HG02678 (cell line): Measurements from ENCODE around the gene ICOSLG.
"Not testable (repeated sequence)": the region's sequence is repeated elsewhere in the genome, so short reads cannot be mapped to it uniquely, and the experiment has no call there.

Experiments used
- ATAC-seq: cut with Tn5 transposase; IDR thresholded peaks from one replicate; pipeline ENCODE4 v1.9.1; 2021; ENCODE audit warnings: mild to moderate bottlenecking, moderate library complexity; ENCODE audit not compliant: unreplicated experiment

Gene ICOSLG

DNA sequence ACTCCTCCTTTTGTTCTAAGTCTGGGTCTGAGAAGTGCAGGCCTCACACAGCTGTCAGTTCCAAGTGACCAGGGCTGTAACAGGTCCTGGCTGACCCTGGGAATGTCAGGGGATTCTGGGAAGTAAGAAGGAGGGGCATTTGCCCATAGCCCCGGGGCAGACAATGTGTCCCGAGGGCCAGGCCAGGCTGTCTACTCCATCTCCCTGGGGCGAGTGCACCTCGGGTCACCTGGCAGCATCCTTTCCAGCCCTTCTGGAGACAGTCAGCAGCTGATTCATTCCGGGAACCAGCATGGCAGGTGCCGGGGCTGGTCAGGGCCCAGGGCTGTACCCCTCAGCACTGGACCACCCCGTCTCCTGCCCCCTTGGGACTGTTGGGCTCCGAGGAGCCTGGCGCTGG is 13.1 kb downstream of the ICOSLG start:
- not testable (repeated sequence) for ATAC-seq

DNA sequence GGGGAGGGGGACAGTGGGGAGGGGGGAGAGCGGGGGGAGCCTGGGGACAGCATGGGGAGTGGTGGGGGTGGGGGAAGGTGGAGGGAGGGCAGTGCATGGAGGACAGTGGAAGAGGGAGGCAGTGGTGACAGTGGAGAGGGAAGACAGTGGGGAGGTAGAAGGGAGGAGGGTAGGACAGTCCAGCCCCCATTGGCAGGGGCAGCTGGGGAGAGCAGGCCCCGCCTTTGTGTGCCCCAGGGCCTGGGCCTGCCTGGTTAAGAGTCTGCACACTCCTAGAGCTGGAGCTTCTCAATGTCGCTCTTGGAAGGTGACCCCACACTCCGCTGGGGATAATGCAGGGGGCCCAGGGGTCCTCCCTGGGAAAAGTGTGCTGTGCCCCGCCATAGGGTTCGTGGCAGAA is 15.1 kb downstream of the ICOSLG start:
- ATAC-seq, result not testable (repeated sequence)

DNA sequence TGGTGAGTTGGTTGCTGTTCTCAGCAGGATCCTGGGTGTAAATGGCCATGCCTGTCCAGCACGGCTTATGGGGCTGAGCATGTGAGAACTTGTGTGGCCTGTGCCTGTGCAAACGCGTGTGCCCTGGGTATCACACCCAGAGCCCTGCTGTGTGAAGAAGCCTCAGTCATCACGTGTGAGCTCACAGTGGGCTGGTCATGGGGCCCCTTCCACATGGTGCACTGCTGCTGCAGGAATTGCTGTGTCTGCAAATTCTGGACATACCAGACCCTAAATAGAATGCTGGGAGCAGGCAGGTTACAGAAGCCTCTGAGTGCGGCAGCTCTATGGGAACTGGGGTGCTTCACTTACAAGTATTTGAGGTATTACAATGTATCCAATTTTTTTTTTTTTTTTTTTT is 17.4 kb downstream of the ICOSLG start:
- not testable (repeated sequence) for ATAC-seq

DNA sequence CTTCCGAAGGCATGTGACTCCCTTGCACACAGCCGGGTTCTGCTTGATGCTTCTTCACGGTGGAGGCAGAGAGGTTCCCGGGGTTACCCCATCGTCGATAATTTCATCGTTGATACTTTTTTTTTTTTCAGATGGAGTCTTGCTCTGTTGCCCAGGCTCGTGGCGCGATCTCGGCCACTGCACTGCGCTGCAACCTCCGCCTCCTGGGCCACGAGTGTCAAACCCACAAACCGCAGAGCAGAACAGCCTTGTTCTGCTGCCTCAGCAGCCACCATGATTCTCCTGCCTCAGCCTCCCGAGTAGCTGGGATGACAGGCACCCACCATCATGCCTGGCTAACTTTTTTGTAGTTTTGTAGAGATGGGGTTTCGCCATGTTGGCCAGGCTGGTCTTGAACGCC is 20.1 kb downstream of the ICOSLG start:
- ATAC-seq, result not testable (repeated sequence)

DNA sequence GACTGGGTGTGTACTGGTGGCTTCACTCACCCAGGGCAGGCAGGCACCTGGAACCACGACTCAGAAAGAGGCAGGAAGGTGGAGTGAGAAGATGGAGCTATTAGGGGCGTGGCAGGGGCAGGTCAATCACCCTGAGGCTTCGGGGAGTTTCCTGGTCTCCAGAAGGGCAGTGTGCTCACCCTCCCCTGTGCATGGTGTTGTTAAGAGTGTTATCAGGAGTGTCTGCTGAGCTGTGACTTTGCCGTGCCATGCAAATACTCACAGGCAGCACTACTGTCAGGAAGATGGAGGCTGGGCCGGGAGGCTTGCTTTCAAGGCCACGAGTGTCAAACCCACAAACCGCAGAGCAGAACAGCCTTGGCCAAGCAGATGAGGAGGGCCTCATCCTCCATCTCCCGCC is 22.3 kb downstream of the ICOSLG start:
- not testable (repeated sequence) for ATAC-seq

DNA sequence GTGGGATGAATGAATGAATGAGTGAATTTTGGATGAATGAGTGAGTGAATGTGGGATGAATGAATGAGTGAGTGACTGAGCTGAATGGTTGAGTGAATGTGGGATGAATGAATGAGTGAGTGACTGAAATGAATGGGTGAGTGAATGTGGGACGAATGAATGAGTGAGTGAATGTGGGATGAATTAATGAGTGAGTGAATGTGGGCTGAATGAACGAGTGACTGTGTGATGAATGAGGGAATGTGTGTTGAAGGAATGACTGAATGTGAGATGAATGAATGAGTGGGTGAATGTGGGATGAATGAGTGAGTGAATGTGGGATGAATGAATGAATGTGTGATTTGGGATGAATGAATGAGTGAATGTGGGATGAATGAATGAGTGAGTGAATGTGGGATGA is 28.8 kb downstream of the ICOSLG start:
- not testable (repeated sequence) for ATAC-seq

DNA sequence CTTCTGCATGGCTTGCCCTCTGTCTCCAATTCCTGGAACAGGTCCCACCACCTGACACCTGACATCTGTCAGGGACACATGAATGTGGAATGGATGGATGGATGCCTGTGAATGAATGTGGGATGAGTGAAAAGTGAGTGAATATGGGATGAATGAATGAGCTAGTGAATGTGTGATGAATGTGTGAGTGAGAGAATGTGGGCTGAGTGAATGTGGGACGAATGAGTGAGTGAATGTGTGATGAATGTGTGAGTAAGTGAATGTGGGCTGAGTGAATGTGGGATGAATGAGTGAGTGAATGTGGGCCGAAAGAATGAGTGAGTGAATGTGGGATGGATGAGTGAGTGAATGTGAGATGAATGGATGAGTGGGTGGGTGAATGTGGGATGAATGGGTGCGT is 29.2 kb downstream of the ICOSLG start:
- ATAC-seq, result not testable (repeated sequence)

DNA sequence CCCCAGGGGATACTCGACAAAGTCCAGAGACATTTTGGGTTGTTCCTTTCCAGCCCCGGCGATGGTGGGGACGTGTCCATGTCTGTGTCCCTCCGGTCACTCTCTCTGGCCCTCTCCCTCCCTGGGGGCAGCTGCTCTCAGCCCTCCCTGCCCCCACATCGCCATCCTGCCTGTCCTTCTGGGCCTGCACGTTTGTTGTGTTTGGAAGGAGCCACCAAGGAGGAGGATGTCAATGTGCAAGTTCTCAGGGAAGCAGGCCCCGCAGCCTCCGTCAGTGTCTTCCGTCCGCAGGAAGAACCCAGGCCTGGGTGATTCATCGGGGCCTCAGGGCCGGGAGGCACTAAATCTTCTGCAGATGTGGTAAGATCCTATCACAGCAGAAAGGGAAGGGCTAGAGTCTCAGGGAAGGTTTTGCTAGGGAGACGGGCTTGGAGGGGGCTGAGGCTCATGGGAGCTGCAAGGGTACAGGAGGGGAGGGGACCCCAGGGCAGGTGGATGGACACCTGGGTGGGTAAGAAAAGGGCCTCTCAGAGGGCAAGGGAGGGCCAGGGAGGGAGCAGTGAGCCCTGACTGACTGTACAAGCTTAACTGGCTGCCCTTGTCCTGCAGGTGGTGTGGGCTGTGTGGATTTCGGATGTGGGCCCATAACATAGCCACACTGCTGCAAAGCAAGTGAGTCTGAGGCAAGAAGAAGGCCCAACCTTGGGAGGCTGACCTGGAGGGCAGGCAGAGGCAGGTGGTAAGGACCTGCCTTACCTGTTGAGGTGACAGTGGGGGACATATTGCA is 32.7 kb downstream of the ICOSLG start:
- ATAC-seq, result not testable (repeated sequence)

DNA sequence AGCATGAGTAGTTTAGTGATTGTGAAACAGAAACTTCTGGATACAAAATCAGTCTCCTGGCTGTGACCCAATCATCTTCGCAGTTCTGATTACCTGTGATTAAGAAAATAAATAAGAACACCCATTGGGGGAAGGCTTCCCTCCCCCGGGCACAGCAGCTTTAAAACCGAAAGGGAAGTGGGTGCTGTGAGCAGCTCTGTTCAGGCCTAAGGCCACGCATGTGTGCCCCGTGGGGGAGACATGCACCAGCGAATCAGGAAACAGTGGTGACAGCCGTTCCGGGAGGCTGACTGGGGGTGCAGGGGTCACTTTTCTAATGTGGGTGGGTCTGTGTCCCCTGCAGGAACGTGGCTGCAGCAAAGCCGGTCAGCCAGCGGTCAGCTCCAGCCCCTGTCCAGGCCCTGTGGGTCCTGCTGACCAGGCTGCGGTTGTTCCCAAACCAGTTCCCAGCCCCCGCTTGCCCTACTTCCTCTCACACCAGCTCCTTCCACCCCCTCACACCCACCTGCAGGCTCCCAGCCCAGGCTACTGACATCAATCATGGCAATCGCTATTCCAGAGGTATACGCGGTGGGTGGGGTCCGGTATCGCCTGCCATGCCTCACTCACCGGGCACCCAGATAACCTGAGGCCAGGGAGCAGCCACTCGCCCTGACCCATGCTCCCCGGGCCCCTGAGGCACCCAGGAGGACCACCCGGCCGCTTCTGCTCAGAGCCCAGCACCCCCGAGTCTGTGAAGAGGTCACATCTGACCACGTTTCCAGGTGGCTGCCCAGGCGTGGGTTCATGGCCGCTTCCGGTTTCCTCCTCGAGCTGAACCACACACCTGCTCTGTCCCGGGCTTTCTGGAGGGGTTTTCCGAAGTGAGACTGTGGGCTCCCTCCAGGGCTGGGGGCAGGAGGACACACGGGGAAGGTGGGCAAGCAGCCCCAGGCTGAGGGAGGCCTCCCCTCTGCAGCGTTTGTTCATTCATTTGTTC is 33.8 kb downstream of the ICOSLG start:
- peak; percentile 57 for ATAC-seq

DNA sequence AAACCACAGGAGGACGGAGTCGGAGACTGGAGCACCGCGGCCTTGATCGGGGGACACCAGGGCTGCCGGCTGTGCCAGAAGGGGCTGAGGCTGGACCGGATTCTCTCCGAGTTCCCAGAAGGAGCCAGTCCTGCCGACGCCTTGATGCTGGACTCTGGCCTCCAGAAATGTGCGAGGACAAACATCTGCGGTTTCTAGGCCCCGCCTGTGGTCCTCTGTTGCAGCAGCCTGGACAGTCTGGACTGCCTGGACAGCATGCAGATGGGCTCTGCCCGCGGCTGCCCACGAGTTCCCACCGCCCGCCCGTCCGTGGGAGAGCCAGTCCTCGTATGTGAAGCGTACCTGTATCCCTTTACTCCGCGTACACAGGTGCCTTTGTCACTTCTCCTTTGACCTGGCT is 34.6 kb downstream of the ICOSLG start:
- not testable (repeated sequence) for ATAC-seq

DNA sequence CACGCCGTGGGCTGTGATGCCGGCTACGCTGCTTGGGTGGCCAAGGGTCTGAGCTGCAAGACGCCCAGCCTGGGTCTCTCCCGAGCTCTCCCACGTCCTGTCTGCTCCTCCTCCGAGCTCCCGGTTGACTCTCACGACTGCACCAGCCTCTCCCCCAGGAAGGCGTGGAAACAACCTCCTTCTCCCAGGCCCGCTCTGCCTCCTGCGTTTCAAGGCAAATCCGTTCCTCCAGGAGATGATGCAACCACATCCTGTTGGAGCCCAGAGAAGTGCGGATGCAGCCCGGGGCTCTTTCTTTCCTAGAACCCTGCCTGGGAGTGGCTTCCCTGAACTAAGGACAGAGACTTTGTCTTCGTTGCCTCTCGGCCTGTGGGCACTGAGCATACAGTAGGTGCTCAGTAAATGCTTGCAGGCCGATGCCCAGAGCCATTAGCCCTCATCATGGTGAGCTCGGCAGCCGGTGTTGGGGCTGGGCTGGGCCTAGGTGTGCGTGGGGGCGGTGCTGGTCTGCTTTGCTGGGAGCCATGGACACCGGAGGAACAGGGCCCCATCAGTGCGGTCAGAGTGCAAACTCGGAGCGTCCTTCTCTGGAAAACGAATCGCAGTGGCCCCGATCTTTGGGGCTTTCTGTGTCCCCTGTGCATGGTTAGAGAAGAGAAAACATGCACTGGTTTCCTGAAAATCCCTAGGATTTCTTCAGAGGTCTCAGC is 38.0 kb downstream of the ICOSLG start:
- not testable (repeated sequence) for ATAC-seq

DNA sequence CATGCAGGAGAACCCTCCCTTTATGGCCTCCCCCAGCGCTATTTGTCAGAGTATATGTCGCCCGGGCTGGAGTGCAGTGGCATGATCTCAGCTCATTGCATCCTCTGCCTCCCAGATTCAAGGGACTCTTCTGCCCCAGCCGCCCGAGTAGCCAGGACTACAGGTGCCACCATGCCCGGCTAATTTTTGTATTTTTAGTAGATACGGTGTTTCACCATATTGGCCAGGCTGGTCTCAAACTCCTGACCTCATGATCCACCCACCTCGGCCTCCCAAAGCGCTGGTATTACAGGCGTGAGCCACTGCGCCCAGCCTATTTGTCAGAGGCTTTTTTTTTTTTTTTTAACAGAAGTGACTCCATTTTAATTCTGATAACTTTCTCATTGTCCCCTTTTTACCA is 40.7 kb downstream of the ICOSLG start:
- ATAC-seq, result not testable (repeated sequence)

DNA sequence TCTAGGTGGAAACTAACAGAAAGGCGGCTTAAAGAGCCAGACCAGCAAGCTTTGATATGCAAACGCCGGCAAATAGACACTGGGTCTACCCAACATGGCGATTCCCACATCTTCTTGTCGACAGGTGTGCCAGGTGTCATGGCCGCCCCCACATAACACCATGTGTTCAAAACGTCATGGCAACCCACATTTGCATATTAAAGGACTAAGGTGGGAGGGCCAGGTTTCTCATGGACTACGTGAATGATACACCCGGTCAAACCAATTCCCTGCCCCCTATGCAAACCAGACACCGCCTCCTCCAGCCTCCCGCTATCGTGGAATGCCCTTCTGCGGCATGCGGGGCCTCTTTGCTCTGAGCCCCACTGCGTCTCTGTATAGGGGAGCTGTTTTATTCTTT is 41.3 kb downstream of the ICOSLG start:
- no peak for ATAC-seq

DNA sequence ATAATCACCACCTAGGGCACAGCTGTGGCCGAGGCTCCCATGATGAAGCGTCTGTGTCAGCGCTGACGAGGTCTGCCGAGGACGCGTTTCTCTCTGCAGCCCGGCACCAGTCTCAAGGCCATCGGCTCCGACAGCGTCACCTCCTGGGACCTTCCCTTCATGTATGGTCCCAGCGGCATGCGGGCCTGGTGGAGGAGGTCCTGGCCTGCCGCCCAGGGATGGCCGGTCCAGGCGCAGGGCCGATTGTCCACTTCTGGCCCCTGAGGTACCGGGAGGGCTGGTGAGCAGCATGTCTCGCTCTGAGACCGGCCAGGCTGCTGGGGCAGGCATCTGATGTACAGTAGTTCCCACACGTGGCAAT is 43.6 kb downstream of the ICOSLG start:
- not testable (repeated sequence) for ATAC-seq

DNA sequence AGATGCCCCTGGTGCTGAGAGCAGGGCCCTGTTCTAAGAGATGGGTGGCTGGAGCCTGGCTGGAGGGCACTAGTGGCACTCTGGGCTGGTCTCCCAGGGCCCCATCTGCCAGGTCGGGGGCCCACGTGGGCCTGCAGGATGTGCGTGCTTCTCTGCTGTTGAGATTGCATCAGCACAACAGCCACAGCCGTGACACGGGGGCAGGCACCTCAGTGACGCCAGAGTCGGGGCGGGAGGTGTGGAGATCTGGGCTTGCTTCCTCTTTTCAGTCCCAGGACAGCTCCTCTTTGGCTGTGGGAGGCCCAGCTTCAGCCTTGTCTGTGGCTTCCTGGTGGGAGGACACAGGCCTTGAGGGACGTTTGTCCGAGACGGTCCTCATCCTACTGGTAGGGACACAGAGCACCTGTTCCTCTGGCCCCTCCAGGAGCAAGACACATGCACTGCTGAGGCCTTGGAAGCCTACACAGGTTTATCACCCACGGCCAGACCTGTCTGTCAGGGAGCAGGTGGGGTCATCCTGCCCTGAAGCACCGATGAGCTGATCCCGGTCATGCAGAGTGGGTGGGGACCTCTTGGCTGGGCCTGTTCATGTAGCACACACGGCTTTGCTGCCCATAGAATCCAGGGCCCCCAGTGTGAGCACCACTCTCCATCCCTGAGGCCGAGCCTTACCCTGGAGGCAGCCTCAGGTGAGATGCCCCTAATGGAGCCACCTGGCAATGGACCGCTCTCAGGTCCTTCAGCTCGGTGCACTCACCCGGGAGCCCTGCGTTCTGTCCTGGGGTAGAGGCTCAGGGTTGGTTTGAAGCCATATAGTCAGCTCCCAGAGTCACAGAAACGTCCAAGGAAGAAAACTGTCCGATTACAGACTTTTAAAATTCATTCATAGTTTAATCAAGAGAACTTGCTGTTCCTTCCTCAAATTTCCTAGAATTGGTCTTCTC is 44.3 kb downstream of the ICOSLG start:
- ATAC-seq, result not testable (repeated sequence)

DNA sequence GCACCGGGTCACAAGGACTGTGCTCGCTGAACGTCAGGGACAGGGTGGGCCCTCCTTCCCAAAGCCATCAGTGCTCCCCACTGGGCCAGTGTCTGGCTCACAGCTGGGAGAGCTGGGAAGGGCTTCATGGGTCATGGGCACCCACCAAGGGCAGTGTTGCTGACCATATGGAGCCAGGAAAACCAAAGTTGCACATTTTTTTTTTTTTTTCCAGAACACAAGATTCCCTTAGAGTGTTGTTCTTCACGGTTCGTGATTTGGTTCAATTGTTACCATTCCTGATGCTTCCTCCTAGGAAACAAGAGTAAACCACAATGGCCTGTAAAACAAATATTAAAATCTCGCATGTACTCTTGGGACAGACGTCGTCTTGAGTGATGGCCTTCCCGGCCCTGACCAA is 45.9 kb downstream of the ICOSLG start:
- ATAC-seq, result not testable (repeated sequence)

DNA sequence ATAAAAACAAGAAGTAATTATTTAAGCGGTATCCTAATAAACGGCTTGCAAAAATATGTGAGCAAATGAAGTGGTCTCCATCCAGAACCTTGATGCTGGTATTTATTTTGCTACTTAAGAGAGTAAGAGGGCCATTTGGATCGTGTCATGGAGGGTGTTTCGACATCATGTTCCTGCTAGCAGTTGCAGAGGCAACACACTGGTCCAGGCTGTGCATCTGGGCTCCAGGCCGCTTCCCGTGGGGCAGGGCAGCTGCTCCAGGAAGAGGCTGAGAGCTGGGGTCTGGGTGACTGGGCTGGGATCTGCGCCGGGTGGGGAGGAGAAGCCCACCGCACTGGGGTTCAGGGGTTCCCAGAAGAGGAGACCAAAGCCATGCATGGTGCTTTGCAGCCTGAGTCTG is 46.3 kb downstream of the ICOSLG start:
- not testable (repeated sequence) for ATAC-seq

DNA sequence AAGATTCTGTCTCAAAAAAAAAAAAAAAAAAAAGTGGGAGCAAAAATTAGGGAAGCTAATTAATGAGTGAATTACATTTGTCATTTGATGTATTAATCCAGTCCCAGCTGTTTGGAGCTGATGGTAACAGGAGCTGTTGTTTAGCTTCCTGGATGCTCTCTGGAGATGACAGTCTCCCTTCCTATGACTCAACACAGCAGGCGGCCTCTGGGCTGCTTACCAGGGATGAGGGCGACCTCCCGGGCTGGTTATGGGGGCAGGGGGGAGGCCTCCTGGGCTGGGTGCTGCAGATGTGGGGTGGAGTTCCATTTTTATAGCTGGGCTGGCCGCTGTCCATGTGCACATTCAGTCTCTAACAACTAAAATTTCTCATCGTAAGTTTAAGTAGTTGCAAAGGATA is 47.6 kb downstream of the ICOSLG start:
- not testable (repeated sequence) for ATAC-seq

DNA sequence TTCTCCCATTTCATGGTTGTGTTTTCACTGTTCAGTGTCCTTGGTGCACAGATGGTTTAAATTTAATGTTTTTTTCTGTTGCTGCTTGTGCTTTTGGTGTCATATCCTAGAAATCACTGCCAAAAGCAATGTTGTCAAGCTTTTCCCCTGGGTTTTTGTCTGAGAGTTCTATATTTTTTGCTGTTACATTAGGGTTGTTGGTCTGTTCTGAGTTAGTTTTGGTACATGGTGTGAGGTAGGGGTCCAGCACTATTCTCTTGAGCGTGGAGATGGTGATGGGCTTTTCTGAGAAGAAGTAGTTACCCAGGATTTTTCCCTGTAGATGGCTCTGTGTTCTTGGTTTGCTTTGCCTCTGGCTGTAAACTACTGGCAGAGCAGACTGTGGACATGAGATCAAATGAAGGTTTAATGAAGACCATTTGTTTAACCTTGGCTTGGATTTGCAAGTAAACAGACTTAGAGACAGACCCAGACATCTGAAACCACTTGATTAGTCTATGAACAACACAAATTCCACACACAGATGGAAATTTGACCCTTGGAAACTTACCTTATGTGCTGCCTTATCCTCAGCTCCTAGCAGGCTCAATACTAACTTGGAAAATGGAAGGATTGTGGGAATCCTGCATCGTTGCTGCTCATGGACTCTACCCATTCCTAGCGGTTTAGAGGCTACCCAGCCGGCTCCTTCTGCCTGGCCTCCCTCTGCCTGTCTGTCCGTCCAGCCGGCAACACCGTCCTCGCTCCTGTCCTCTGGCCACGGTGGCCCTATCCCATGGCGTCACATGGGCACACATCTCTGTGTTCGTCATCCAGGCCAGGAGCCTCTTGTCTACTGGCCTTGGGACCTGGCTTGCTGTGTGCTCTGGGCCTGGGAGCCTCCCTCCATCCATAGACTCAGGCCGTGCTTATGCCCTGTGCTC is 50.1 kb downstream of the ICOSLG start:
- ATAC-seq, result not testable (repeated sequence)
